Endothelial cell (in vitro differentiated cells): ENCODE results near the gene MYOG. TPM values are rescaled to one million over a fixed set of nuclear protein-coding genes. Genes with fewer than 3 reads are reported as not detected.
A peak's percentile ranks its signal among the peaks of the same experiment; 100 is the strongest.

Experiments
- DNase-seq: peaks from one replicate; pipeline ENCODE4 v3.0.0; 2021; ENCODE audit warnings: low spot score
- H3K27ac Mint-ChIP-seq: one replicate; pipeline ENCODE4 v1.8.0; 2021; ENCODE audit warnings: mixed read lengths, inconsistent platforms; ENCODE audit not compliant: unreplicated experiment
- H3K27me3 Mint-ChIP-seq: one replicate; pipeline ENCODE4 v1.8.0; 2021; ENCODE audit warnings: mild to moderate bottlenecking, moderate library complexity, mixed read lengths, inconsistent platforms; ENCODE audit not compliant: unreplicated experiment
- H3K36me3 Mint-ChIP-seq: one replicate; pipeline ENCODE4 v1.8.0; 2021; ENCODE audit warnings: mild to moderate bottlenecking, low read depth, mixed read lengths, inconsistent platforms; ENCODE audit not compliant: unreplicated experiment
- H3K4me1 Mint-ChIP-seq: one replicate; pipeline ENCODE4 v1.8.0; 2021; ENCODE audit warnings: mild to moderate bottlenecking, mixed read lengths, inconsistent platforms; ENCODE audit not compliant: unreplicated experiment
- H3K4me3 Mint-ChIP-seq: one replicate; pipeline ENCODE4 v1.8.0; 2021; ENCODE audit warnings: mild to moderate bottlenecking, mixed read lengths, inconsistent platforms; ENCODE audit not compliant: unreplicated experiment
- H3K9me3 Mint-ChIP-seq: one replicate; pipeline ENCODE4 v1.8.0; 2021; ENCODE audit warnings: mixed read lengths, inconsistent platforms; ENCODE audit not compliant: unreplicated experiment
- total RNA-seq: library from RNA; stranded (reverse); fragmentation: NEBNext Ultra II Directional; extraction: Animal tissue kit (Norgen Biotek cat#: 25700); gene quantifications from one replicate; pipeline ENCODE4 v1.2.1, GENCODE V29; 2021; ENCODE audit not compliant: unreplicated experiment
- TF ChIP-seq, protein P1 (sequence below): fragments of 200-600 bp; sonication (generic); IDR thresholded peaks from one replicate; pipeline ENCODE4 v1.5.0; 2021; ENCODE audit warnings: antibody characterized with exemption; ENCODE audit not compliant: unreplicated experiment

MYOG gene
- total RNA-seq, 1 donor from 2014 or later = 15.7 TPM

DNA sequence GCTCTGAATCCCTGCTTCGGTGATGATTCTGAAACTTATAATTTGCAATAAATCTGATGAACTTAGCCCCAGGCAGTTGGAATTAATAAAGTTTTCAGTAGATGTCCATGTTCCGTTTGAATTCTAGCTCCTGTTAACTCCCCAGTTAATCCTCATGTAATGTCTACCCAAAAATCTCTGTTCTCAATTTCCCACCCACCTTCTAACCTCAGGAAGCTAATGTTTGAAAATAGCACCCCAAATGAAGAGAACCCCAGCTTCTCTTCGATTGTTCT, 3.6 kb downstream of the MYOG start:
- Mint-ChIP-seq H3K9me3 (no peaks in the 10 kb centered on the region), H3K27me3 (peaks cover 9% of the 10 kb centered on the region), H3K4me1 (peaks cover 56% of the 10 kb centered on the region), H3K27ac (no peak overlapping the region), H3K4me3 (peak overlapping the region; percentile 13), H3K36me3 (peaks cover 14% of the 10 kb centered on the region)
- DNase-seq = no peak
- TF ChIP-seq, protein P1, sequence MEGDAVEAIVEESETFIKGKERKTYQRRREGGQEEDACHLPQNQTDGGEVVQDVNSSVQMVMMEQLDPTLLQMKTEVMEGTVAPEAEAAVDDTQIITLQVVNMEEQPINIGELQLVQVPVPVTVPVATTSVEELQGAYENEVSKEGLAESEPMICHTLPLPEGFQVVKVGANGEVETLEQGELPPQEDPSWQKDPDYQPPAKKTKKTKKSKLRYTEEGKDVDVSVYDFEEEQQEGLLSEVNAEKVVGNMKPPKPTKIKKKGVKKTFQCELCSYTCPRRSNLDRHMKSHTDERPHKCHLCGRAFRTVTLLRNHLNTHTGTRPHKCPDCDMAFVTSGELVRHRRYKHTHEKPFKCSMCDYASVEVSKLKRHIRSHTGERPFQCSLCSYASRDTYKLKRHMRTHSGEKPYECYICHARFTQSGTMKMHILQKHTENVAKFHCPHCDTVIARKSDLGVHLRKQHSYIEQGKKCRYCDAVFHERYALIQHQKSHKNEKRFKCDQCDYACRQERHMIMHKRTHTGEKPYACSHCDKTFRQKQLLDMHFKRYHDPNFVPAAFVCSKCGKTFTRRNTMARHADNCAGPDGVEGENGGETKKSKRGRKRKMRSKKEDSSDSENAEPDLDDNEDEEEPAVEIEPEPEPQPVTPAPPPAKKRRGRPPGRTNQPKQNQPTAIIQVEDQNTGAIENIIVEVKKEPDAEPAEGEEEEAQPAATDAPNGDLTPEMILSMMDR = no peak

DNA sequence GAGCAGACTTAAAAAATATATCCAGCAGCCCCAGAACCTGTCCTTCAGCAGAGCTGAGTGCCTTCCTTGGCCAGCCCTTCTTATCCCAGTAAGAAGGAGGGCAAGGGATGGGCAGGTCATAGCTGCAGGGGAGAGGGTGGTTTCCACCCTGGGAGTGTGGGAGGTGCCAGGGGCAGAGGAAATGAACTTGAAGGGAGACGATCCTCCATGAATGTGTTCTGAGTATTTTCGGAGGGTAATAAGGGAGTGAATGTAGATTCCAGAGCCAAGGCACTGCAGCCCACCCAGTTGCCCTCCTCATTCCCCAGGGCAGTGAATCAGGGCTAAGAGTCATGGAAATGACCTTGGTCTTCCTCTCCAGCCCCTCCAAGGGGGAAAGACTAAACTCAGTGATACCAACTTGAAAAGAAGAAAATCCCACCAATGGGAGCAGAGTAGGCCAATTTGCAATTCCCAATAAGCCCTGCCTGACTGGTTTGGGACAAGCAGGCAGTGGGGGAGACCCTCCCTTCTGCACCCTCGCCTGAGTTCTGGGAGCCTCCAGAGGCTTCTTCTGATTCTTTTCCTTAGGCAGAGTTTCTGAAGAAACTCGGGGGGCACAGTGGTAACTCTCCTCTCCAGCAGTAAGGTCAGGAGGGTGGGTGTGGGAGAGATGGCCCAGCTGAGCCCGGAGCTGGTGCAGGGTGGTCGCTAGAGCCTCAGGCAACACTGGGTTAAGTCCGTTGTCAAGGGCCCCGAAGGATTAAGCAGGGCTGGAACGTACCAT, 4.2 kb downstream of the MYOG start:
- DNase-seq = no peak
- TF ChIP-seq, protein P1 = no peak
- Mint-ChIP-seq H3K27ac (peak overlapping the region; percentile 36), H3K27me3 (peaks cover 5% of the 10 kb centered on the region), H3K4me3 (no peak overlapping the region), H3K9me3 (no peaks in the 10 kb centered on the region), H3K4me1 (peaks cover 54% of the 10 kb centered on the region), H3K36me3 (peaks cover 9% of the 10 kb centered on the region)

DNA sequence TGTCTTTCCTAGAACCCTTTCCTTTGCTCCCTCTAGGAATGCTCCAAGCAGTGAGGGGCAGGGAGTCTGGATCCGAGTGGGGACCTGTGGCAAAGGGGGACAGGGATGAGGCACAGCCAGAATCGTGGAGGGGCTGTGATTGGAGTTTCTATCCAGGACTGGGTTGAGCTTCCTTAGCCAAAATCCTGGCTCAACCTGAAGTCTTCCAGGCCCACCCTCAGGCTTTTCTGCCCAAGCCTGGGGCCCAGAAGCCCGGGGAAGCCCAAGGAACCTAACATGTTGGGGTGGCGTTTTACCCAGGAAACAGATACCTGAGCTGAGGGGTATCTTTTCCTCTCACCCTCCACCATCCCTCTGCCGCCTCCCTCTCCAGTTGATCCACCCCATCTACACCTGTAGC, 5.4 kb downstream of the MYOG start:
- peaks cover 52% of the 10 kb centered on the region for H3K4me1 Mint-ChIP-seq
- H3K27ac Mint-ChIP-seq = no peak overlapping the region
- H3K4me3 Mint-ChIP-seq = no peak overlapping the region
- TF ChIP-seq, protein P1 = no peak
- DNase-seq = no peak
- peaks cover 8% of the 10 kb centered on the region for H3K36me3 Mint-ChIP-seq
- no peaks in the 10 kb centered on the region for H3K9me3 Mint-ChIP-seq
- peaks cover 7% of the 10 kb centered on the region for H3K27me3 Mint-ChIP-seq

DNA sequence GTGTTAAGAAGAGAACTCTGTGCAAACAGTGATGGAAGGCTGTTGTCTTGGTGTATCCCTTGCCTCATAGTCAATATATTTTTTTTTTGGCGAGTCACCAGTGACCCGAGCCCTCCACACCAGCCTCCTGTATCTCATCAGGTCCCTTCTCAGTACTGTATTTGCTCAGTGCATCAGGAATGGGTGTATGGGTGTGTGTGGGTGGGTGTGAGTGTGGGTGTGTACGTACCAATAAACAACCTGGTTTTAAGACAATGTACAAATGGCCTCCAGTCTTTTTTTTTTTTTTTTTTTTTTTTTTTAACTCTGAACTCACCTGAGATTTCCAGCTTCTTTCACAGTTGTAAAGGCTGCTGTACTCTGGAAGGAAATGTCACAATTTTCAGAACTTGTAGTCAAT, 7.3 kb downstream of the MYOG start:
- peaks cover 52% of the 10 kb centered on the region for H3K4me1 Mint-ChIP-seq
- H3K4me3 Mint-ChIP-seq = no peak overlapping the region
- peaks cover 16% of the 10 kb centered on the region for H3K36me3 Mint-ChIP-seq
- H3K27me3 Mint-ChIP-seq = peaks cover 5% of the 10 kb centered on the region
- TF ChIP-seq, protein P1 = no peak
- H3K27ac Mint-ChIP-seq = no peak overlapping the region
- DNase-seq = no peak
- H3K9me3 Mint-ChIP-seq = no peaks in the 10 kb centered on the region

DNA sequence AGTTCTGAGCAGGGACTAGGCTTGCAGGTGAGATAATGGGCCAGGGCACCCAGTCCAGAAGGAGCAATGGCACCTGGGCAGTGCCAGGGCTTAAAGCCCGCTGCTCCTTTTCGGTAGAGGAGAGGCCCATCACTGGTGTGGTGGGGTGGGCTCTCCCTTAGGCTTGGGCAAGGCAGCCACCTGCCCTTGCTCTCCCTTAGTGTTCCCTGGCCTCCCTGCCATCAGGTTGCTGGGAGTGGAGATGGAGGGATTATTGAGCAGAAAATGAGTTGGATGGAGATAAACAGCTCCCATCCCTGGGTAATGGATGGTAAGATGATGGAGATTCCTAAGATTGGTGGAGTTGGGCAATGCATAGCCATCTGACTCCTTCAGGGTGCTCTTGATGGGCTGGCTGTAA, 7.9 kb downstream of the MYOG start:
- Mint-ChIP-seq H3K9me3 (no peaks in the 10 kb centered on the region), H3K4me3 (no peak overlapping the region), H3K4me1 (peaks cover 52% of the 10 kb centered on the region), H3K27me3 (peaks cover 5% of the 10 kb centered on the region), H3K36me3 (peaks cover 21% of the 10 kb centered on the region), H3K27ac (no peak overlapping the region)
- TF ChIP-seq, protein P1 = no peak
- DNase-seq = no peak
